HG03045 (cell line): Measurements from ENCODE around the gene CHURC1.

Source experiments
- ATAC-seq: cut with Tn5 transposase; IDR thresholded peaks from one replicate; pipeline ENCODE4 v1.9.1; 2021; ENCODE audit warnings: mild to moderate bottlenecking, moderate library complexity; ENCODE audit not compliant: unreplicated experiment

The CHURC1 gene

DNA sequence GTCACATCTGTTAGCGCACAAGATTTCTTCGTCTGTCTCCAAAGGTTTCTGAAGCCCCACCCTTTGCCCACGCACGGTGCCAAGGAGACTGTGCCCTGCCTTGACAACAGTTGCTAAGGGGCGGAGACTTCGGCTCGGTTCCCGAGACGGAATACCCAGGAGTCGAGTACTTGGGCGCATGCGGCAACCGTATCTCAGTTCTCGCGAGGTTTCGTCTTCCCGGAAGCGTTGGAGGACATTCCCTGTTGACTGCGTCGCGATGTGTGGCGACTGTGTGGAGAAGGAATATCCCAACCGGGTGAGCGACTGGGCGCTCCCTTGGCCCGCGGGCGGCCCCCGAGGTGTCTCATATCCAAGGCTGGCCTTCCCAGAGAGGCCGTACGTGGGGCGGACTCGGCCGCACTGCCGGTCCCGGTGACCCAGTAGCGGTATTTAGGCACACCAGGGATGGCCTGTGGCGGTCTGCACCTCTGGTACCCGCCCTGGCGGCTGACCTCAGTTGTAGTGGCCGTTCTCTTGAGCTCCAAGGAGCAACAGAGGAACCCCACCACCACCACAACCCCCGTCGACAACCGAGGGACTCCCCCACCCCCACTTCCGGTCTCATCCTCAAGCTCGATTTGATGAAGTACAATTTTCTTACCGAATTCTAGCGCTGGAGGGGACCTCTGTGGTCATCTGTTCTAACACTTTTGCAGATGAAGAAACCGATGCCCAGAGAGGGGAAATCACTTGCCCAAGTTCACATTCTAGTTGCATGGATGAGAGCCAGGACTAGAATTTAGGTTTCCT, at the start of gene CHURC1:
Gene CHURC1 (plus strand): TSS at position 219 of the 792 bp plus-strand sequence. CDS start 41 bp downstream, at position 260.
- ATAC-seq = peak; percentile 97

DNA sequence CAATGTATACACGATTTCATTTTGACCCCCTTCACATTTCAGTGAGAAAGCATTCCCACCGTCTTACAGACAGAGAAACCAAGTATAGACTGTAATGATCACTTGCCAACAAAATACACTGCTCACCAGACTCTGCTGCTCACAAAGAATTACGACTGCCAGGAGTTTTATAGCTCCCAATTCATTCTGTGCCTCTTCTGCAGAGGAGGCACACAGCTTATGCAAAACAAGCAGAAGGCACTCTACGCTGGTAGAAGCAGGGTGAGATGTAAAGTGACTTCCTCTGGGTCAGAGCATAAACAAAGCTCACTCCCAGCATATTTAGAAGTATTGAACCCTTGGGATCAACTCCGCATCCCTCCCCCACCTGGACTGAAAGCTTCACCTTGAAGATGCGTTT, 49.1 kb upstream of the CHURC1 start:
- ATAC-seq = no peak

- ATAC-seq = no peak
Measured at GRCh38 chr14:64865992-64866391, 48.3 kb upstream of the CHURC1 start.

DNA sequence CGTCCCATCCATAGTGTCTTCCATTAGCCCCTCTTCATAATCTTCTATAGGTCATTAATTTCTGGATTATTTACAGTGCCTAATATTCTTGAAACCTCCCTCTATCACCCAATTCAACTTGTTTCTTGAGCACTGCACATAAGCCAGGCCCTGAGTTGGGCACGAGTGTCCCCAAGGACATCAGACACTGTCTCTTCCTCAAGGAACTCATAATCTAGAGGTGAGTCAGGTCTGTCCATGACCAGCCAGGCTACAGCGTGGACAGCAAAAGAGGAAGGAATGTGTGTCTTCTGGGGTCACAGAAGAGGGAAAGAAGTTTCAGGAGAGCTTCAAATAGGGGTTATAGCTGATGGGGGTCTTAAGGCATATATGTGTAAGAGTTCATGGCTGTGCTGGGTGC, 47.1 kb upstream of the CHURC1 start:
- no peak for ATAC-seq

DNA sequence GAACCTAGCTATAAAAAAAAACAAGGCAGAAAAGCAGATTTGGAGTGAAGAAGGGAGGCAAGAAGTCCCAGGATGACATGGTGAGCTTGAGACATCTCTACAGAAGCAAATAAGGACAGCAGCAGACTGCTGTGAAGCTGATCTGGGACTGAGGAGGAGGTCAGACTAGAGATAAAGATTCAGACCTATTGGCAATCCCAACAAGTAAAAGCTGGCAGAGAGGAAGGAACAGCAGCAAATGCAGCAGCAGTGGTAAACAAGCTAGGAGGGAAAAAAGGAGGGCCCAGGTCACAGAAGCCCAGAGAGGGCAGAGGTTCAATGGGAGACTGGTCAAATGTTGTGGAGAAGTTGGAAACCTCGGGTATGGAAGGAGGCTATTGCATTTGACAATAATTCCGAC, 45.9 kb upstream of the CHURC1 start:
- ATAC-seq = no peak

DNA sequence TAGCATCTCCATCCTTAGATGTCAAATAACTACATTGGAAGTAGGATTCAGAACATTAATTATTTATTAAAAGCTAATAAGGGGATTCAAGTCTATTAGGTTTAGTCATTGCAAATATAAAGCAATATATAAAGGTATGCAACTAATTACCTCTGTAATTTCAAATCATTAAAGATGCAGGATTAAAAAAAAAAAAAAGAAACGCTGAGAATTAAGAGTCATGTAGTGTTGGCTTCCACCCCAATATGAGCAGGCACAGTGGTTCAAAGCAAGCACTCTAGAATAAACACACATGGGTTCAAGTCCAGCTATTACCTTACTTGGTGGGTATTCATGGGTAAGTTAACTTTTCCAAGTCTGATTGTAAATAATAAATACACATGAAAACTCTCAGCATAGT, 45.4 kb upstream of the CHURC1 start:
- no peak for ATAC-seq

DNA sequence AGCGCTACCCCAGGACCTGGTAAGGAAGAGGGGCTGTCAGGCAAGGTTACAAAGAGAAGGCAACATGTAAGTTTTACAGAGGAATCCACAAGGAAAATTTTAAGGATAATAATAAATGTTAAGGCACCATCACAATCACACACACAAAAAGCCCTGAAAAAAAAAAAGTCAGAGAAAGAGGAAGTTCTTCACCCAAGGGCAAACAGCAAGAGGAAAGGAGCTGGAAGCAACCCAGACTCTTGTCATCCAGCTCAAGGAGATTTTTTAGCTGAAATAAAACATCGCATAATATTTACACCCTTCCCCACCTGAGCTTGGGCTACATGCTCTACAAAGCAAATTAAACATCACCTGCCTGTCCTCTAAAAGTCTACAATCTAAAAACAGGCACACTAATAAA, 44.1 kb upstream of the CHURC1 start:
- no peak for ATAC-seq

DNA sequence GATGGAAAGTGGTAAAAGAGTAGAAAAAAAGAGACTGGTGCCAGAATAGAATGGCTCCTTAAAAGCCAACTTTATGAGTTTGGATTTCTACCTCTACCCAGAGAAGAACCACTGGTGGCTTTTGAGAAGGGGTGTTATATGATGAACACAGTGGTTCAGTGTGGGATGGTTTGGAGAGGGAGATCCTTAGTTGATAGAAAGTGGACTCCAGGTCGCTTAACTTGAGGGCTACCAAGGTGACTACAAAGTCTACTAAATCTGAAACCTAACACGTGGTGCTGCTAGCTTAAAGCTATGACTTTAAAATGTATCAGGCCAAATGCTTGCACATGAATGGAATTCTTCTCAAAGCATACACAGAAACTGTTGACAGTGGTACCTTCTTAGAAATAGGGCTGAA, 42.9 kb upstream of the CHURC1 start:
- ATAC-seq = no peak

- ATAC-seq = no peak
Measured at GRCh38 chr14:64873506-64874219, 40.6 kb upstream of the CHURC1 start.

DNA sequence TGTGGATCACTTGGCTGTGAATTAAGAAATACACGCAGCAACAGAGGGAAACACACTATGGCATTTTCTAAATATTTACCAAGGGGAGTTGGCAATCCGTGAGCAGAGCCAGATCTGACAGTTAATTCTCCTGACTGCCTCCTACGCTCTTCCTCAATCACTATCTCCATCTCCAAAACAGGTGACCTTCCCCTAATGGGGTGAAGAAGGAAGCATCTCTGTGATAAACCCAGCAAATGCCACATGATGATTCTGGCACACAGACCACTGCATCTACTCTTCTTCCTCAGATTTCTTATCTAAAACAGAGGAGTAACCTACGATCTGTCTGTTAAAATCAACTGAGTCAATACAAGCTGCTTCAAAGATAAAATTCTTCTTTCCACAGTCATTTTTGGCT, 38.9 kb upstream of the CHURC1 start:
- no peak for ATAC-seq

GRCh38 chr14:64877846-64878245, 36.4 kb upstream of the CHURC1 start:
- no peak for ATAC-seq

- ATAC-seq = no peak
Measured at GRCh38 chr14:64878837-64879634, 35.2 kb upstream of the CHURC1 start.

DNA sequence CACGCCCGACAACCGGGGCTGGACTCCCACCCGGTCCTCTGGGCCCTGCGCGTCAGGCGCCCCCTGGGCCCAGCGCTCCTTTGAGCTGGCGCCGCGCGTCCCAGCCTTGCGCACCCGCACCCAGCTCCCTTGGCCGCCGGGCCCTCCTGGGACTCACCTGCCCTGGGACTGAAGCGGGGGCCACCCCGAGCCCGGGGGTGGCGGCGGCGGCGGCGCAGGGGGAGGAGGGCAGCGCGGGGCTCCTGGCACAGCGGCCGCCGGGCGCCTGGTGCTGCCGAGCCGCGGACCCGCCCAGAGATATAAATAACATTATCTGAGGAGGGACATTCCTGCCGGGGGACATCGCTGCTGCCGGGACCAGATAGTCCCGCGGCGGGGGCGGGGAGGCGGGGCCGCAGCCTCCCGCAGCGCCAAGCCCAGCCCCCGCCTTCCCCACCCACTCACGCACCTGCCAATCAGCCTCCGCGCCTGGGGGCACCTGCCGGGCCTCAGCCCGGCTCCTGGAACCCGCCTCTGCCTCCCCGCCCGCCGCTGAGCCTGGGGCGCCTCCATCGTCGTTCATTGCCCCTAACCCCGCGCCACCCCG, 34.5 kb upstream of the CHURC1 start, which contains the start of gene SPTB:
Gene SPTB (minus strand): TSS at position 273 of the 586 bp plus-strand sequence. CDS start 56,813 bp downstream, outside the sequence.
- no peak for ATAC-seq

- no peak for ATAC-seq
Measured at GRCh38 chr14:64880221-64881121, 33.8 kb upstream of the CHURC1 start.

GRCh38 chr14:64885559-64885958, 28.7 kb upstream of the CHURC1 start:
- ATAC-seq = no peak

DNA sequence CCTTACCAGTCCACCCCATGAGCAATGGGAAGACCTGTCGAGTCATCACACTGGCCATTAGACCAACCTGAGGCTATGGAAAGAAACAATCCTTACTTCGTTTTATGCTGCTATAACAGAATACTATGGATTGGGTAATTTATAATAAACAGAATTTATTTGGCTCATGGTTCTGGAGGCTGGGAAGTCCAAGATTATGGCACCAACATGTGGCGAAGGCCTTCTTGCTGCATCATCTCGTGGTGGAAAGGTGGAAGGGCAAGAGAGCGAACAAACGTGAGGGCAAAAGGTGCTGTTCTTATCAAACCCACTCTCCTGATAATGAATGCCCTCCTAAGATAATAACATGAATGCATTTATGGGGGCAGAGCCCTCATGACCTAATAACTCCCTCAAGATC, 24.9 kb upstream of the CHURC1 start:
- ATAC-seq = no peak

DNA sequence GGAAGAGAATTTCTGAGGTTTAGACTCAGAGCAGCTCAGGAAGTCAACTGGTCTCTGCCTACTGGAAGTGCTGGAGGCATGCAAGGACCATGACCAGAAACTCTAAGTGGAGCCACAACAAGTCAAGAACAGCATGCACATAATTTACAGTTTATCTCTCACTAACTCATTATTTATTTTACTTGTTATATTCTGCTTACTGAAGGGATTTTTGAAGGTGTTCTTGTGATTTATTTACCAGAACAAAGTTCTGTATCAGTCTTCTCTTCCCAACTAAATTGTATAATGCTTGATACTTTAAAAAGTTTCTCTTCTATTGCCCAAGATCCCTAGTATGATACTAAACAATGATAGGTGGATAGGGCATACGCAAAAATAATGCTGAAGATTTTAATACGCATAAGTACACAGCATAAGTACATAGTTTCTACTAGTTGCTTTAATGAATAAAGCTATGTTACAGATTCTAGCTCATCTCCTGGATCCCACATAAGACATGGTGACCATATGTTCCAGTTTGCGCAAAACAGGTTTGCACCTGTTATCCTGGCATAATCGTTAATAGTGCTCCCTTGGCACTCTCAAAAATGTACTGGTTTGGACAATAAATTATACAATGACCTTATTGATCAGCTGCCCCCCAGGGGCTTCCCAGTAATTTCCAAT, 22.9 kb upstream of the CHURC1 start:
- ATAC-seq = no peak

DNA sequence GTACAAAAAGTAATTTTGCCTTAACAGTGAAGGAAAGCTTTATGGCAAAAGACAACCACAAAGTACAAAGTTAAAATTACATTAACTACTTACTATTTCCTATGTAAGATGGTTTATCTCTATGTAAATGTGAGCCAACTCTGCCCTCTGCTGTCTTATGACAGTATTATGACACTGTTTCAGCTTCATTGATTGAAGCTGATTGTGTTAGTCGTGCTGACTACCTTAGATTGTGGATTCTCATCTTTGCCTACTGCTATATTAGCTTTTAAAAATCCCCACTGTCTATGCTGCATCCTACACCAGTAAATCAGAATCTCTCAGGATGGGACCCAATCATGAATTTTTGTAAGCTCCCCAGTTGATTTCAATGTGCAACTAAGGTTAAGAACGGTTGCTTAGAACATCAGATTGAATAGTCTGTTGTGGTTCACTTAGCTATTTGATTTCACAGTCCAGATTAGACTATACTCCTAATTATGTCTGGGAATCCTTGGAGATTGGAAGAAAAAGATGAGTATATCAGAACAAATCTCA, 22.3 kb upstream of the CHURC1 start:
- no peak for ATAC-seq

DNA sequence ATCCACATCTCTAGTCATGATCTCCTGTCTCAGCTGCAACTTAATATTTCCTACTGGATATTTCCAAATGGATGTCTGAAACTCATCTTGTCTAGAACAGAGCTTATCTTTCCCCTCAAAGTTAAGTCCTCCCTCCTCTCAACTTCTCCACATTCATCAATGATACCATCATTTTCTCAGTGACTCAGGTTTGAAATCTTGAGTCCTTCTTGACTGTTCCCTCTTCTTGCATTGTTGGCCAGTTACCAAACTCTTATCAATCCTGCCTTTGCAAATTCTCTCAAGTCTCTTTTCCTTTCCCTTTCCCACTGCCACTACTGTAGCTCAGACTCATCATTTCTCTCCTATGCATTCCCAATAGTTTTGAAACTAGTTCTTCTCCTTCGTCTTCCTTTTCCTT, 14.3 kb upstream of the CHURC1 start:
- ATAC-seq = no peak
